SK-N-SH treated with all-trans-retinoic acid at 6 μM for 48 hours (cell line): ENCODE results near the gene TMEM121B.

Experiments
- ZC3H10 ChIP-seq: fragments of 250-450 bp; sonication (Bioruptor Pico); IDR thresholded peaks from 2 replicates; pipeline ENCODE4 v1.5.1; 2021; ENCODE audit warnings: mild to moderate bottlenecking, moderate library complexity
- ZFP30 ChIP-seq: fragments of 450-650 bp; formaldehyde crosslinking; IDR thresholded peaks from 2 replicates; pipeline ENCODE4 v1.5.0; 2022; ENCODE audit warnings: mild to moderate bottlenecking, moderate library complexity

GRCh38 chr22:17101475-17102296, 19.5 kb downstream of the TMEM121B start:
- TF ChIP-seq ZC3H10 (CRISPR knock-in tag) (no peak), ZFP30 (CRISPR knock-in tag) (no peak)
